ENCODE results near the gene ABR. TPM values are rescaled to one million over a fixed set of nuclear protein-coding genes. Genes with fewer than 3 reads are reported as not detected.

The ABR gene
- total and polyA plus RNA-seq, 2 of the 8 experiments (the other 6 are each of a cell fraction or from before 2014, with no cell fraction given) = 44.8 to 47.2 TPM

DNA sequence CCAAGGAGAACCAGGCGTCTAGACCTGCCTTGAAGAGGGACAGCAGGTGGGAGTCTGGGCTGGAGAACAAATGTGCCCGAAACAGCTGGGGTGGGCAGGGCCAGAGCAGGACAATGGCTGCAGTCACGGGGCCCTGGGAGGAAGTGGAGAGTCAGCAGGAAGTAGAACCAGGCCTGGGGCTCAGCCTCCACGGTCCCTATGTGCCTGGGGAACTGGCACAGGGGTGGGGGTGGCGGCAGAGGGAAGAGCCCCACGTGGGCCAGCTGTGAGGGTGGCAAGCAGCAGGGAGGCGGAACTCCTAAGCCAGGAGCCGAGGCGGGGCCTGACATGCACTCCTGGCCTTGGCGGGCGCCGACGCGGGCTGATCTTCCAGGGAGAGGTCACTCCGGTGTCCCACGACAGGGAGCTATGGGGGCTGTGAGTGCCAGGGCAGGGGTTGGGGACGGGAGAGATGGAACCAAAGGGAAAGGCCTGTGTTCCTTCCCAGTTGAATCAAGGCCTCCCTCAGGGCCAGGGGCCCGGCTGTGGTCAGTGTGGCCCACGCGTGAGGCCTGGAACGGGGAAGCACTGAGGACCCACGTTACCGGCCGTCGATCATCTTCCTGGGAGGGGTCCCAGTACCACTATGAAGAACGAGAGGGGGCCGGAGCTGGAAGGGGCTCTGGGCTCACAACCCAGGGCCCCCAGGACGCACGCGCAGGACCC lies 140.1 kb downstream of the ABR start (continued):
- TF ChIP-seq, protein P1, sequence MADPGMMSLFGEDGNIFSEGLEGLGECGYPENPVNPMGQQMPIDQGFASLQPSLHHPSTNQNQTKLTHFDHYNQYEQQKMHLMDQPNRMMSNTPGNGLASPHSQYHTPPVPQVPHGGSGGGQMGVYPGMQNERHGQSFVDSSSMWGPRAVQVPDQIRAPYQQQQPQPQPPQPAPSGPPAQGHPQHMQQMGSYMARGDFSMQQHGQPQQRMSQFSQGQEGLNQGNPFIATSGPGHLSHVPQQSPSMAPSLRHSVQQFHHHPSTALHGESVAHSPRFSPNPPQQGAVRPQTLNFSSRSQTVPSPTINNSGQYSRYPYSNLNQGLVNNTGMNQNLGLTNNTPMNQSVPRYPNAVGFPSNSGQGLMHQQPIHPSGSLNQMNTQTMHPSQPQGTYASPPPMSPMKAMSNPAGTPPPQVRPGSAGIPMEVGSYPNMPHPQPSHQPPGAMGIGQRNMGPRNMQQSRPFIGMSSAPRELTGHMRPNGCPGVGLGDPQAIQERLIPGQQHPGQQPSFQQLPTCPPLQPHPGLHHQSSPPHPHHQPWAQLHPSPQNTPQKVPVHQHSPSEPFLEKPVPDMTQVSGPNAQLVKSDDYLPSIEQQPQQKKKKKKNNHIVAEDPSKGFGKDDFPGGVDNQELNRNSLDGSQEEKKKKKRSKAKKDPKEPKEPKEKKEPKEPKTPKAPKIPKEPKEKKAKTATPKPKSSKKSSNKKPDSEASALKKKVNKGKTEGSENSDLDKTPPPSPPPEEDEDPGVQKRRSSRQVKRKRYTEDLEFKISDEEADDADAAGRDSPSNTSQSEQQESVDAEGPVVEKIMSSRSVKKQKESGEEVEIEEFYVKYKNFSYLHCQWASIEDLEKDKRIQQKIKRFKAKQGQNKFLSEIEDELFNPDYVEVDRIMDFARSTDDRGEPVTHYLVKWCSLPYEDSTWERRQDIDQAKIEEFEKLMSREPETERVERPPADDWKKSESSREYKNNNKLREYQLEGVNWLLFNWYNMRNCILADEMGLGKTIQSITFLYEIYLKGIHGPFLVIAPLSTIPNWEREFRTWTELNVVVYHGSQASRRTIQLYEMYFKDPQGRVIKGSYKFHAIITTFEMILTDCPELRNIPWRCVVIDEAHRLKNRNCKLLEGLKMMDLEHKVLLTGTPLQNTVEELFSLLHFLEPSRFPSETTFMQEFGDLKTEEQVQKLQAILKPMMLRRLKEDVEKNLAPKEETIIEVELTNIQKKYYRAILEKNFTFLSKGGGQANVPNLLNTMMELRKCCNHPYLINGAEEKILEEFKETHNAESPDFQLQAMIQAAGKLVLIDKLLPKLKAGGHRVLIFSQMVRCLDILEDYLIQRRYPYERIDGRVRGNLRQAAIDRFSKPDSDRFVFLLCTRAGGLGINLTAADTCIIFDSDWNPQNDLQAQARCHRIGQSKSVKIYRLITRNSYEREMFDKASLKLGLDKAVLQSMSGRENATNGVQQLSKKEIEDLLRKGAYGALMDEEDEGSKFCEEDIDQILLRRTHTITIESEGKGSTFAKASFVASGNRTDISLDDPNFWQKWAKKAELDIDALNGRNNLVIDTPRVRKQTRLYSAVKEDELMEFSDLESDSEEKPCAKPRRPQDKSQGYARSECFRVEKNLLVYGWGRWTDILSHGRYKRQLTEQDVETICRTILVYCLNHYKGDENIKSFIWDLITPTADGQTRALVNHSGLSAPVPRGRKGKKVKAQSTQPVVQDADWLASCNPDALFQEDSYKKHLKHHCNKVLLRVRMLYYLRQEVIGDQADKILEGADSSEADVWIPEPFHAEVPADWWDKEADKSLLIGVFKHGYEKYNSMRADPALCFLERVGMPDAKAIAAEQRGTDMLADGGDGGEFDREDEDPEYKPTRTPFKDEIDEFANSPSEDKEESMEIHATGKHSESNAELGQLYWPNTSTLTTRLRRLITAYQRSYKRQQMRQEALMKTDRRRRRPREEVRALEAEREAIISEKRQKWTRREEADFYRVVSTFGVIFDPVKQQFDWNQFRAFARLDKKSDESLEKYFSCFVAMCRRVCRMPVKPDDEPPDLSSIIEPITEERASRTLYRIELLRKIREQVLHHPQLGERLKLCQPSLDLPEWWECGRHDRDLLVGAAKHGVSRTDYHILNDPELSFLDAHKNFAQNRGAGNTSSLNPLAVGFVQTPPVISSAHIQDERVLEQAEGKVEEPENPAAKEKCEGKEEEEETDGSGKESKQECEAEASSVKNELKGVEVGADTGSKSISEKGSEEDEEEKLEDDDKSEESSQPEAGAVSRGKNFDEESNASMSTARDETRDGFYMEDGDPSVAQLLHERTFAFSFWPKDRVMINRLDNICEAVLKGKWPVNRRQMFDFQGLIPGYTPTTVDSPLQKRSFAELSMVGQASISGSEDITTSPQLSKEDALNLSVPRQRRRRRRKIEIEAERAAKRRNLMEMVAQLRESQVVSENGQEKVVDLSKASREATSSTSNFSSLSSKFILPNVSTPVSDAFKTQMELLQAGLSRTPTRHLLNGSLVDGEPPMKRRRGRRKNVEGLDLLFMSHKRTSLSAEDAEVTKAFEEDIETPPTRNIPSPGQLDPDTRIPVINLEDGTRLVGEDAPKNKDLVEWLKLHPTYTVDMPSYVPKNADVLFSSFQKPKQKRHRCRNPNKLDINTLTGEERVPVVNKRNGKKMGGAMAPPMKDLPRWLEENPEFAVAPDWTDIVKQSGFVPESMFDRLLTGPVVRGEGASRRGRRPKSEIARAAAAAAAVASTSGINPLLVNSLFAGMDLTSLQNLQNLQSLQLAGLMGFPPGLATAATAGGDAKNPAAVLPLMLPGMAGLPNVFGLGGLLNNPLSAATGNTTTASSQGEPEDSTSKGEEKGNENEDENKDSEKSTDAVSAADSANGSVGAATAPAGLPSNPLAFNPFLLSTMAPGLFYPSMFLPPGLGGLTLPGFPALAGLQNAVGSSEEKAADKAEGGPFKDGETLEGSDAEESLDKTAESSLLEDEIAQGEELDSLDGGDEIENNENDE (IDR thresholded peaks at IDR 0.05; ENCODE audit: insufficient replicate concordance, low read length) = no peak
